HG03103 (cell line): ENCODE data around the gene SLC15A1.
"Not testable (repeated sequence)": the region's sequence is repeated elsewhere in the genome, so short reads cannot be mapped to it uniquely, and the experiment has no call there.

Experiments
- ATAC-seq: cut with Tn5 transposase; IDR thresholded peaks from one replicate; pipeline ENCODE4 v1.9.1; 2021; ENCODE audit warnings: low read depth; ENCODE audit not compliant: unreplicated experiment

The SLC15A1 gene

GRCh38 chr13:98754468-98754867, 2.0 kb upstream of the SLC15A1 start:
- not testable (repeated sequence) for ATAC-seq

GRCh38 chr13:98751861-98752466, 508 bp downstream of the SLC15A1 start:
- ATAC-seq, result no peak

- no peak for ATAC-seq
Observed at GRCh38 chr13:98751367-98751782, 1.1 kb downstream of the SLC15A1 start.

GRCh38 chr13:98749501-98749900, 3.0 kb downstream of the SLC15A1 start:
- ATAC-seq, result no peak

GRCh38 chr13:98746968-98747367, 5.5 kb downstream of the SLC15A1 start:
- no peak for ATAC-seq

- no peak for ATAC-seq
Observed at GRCh38 chr13:98743377-98743776, 9.1 kb downstream of the SLC15A1 start.

- ATAC-seq, result no peak
Observed at GRCh38 chr13:98742961-98743360, 9.5 kb downstream of the SLC15A1 start.

GRCh38 chr13:98741741-98742435, 10.6 kb downstream of the SLC15A1 start:
- no peak for ATAC-seq

- ATAC-seq, result no peak
Observed at GRCh38 chr13:98740131-98740530, 12.3 kb downstream of the SLC15A1 start.

- no peak for ATAC-seq
Observed at GRCh38 chr13:98738993-98739392, 13.5 kb downstream of the SLC15A1 start.

GRCh38 chr13:98738213-98738612, 14.3 kb downstream of the SLC15A1 start:
- no peak for ATAC-seq

GRCh38 chr13:98731925-98732324, 20.5 kb downstream of the SLC15A1 start:
- ATAC-seq, result no peak

- no peak for ATAC-seq
Observed at GRCh38 chr13:98731038-98731437, 21.4 kb downstream of the SLC15A1 start.

- ATAC-seq, result no peak
Observed at GRCh38 chr13:98730441-98730840, 22.0 kb downstream of the SLC15A1 start.

GRCh38 chr13:98729658-98730057, 22.8 kb downstream of the SLC15A1 start:
- no peak for ATAC-seq

- ATAC-seq, result no peak
Observed at GRCh38 chr13:98722958-98723357, 29.5 kb downstream of the SLC15A1 start.

- no peak for ATAC-seq
Observed at GRCh38 chr13:98721825-98722510, 30.5 kb downstream of the SLC15A1 start.

GRCh38 chr13:98719527-98720250, 32.8 kb downstream of the SLC15A1 start:
- ATAC-seq, result no peak

- ATAC-seq, result no peak
Observed at GRCh38 chr13:98717891-98718290, 34.6 kb downstream of the SLC15A1 start.

- ATAC-seq, result no peak
Observed at GRCh38 chr13:98717256-98717655, 35.2 kb downstream of the SLC15A1 start.

- ATAC-seq, result no peak
Observed at GRCh38 chr13:98710521-98710920, 42.0 kb downstream of the SLC15A1 start.
